Measurements from ENCODE around the gene SLCO4A1.

SLCO4A1 gene

GRCh38 chr20:62601172-62601571 lies 41.1 kb upstream of the SLCO4A1 start:
- H3K27me3 Mint-ChIP-seq (ENCODE audit: low read depth, poor library complexity) = peaks cover 44% of the 10 kb centered on the region
- no peak overlapping the region for H3K4me3 Mint-ChIP-seq
- peaks cover 10% of the 10 kb centered on the region for H3K4me1 Mint-ChIP-seq
- no peak overlapping the region for H3K27ac Mint-ChIP-seq
- no peak for DNase-seq
- H3K9me3 Mint-ChIP-seq = no peaks in the 10 kb centered on the region
- TF ChIP-seq CTCF (IDR thresholded peaks at IDR 0.05) = no peak
- H3K36me3 Mint-ChIP-seq (ENCODE audit: low read depth) = no peaks in the 10 kb centered on the region

- TF ChIP-seq CTCF (IDR thresholded peaks at IDR 0.05) = no peak
- H3K4me3 Mint-ChIP-seq = no peak overlapping the region
- H3K4me1 Mint-ChIP-seq = peaks cover 14% of the 10 kb centered on the region
- H3K27ac Mint-ChIP-seq = no peak overlapping the region
- DNase-seq = no peak
- no peaks in the 10 kb centered on the region for H3K36me3 Mint-ChIP-seq (ENCODE audit: low read depth)
- H3K27me3 Mint-ChIP-seq (ENCODE audit: low read depth, poor library complexity) = peaks cover 40% of the 10 kb centered on the region
- no peaks in the 10 kb centered on the region for H3K9me3 Mint-ChIP-seq
Observed at GRCh38 chr20:62601714-62602113, 40.6 kb upstream of the SLCO4A1 start.

GRCh38 chr20:62602550-62602949 lies 39.8 kb upstream of the SLCO4A1 start:
- H3K27ac Mint-ChIP-seq = no peak overlapping the region
- H3K4me1 Mint-ChIP-seq = peaks cover 19% of the 10 kb centered on the region
- H3K4me3 Mint-ChIP-seq = no peak overlapping the region
- no peak for DNase-seq
- peaks cover 32% of the 10 kb centered on the region for H3K27me3 Mint-ChIP-seq (ENCODE audit: low read depth, poor library complexity)
- no peaks in the 10 kb centered on the region for H3K9me3 Mint-ChIP-seq
- no peaks in the 10 kb centered on the region for H3K36me3 Mint-ChIP-seq (ENCODE audit: low read depth)
- no peak for TF ChIP-seq CTCF (IDR thresholded peaks at IDR 0.05)

- Mint-ChIP-seq H3K4me1 (peaks cover 25% of the 10 kb centered on the region), H3K27me3 (ENCODE audit: low read depth, poor library complexity) (peaks cover 25% of the 10 kb centered on the region), H3K4me3 (no peak overlapping the region), H3K9me3 (no peaks in the 10 kb centered on the region), H3K27ac (no peak overlapping the region), H3K36me3 (ENCODE audit: low read depth) (no peaks in the 10 kb centered on the region)
- DNase-seq = no peak
- no peak for TF ChIP-seq CTCF (IDR thresholded peaks at IDR 0.05)
Observed at GRCh38 chr20:62603021-62603906, 39.0 kb upstream of the SLCO4A1 start.

- Mint-ChIP-seq H3K36me3 (ENCODE audit: low read depth) (no peaks in the 10 kb centered on the region), H3K27me3 (ENCODE audit: low read depth, poor library complexity) (peaks cover 17% of the 10 kb centered on the region), H3K9me3 (no peaks in the 10 kb centered on the region), H3K4me3 (no peak overlapping the region), H3K27ac (no peak overlapping the region), H3K4me1 (peaks cover 29% of the 10 kb centered on the region)
- DNase-seq = no peak
- TF ChIP-seq CTCF (IDR thresholded peaks at IDR 0.05) = no peak
Observed at GRCh38 chr20:62603907-62604785, 38.2 kb upstream of the SLCO4A1 start.
